A549 (cell line): ENCODE results near the gene EXOC2.

Experiments
- CHD2 ChIP-seq: fragments of 150-350 bp; IDR thresholded peaks from 2 replicates; pipeline ENCODE4 v1.6.1; 2014; ENCODE audit warnings: low read length; ENCODE audit not compliant: partially characterized antibody
- CTCF ChIP-seq: fragments of >200 bp; sonication (Bioruptor Twin); formaldehyde crosslinking; IDR thresholded peaks from 3 replicates; pipeline ENCODE4 v1.5.1; 2016
- KDM1A ChIP-seq: fragments of 200-600 bp; sonication (generic); IDR thresholded peaks from 2 replicates; pipeline ENCODE4 v1.6.1; 2016; ENCODE audit warnings: low read depth, mild to moderate bottlenecking
- POLR2A ChIP-seq: IDR thresholded peaks from 2 replicates; pipeline ENCODE4 v1.6.1; 2012; ENCODE audit warnings: mild to moderate bottlenecking, low read length

- peak; percentile 37 for TF ChIP-seq CTCF
- no peak for TF ChIP-seq KDM1A
- no peak for TF ChIP-seq POLR2A
- TF ChIP-seq CHD2: no peak
Observed at GRCh38 chr6:579339-579738, 113.6 kb downstream of the EXOC2 start.
